GM13977 (cell line): ENCODE data around the gene PROX2.

ENCODE experiments used
- DNase-seq: peaks from one replicate; pipeline ENCODE4 v3.0.0; 2012; ENCODE audit warnings: low spot score
- CTCF ChIP-seq: IDR thresholded peaks from 2 replicates; pipeline ENCODE4 v1.5.1; 2012; ENCODE audit warnings: mild to moderate bottlenecking, control low read depth; ENCODE audit not compliant: insufficient read depth; ENCODE audit errors: extremely low read depth, missing control alignments
- in situ Hi-C: fragments of 300-500 bp; cut with MboI; formaldehyde crosslinking; loops from one replicate; pipeline ENCODE4 v1.12.0; 2022; ENCODE audit warnings: low sequenced_read_pairs, low pct_unique_long_range_greater_than_20kb, mixed read lengths, inconsistent platforms; ENCODE audit not compliant: unreplicated experiment

Gene PROX2

GRCh38 chr14:74888164-74889158 is 12.5 kb upstream of the PROX2 start:
- TF ChIP-seq CTCF = no peak
- no peak for DNase-seq
- in situ Hi-C loops = no loop called here

- no peak for TF ChIP-seq CTCF
- DNase-seq = no peak
- in situ Hi-C loops = no loop called here
Measured at GRCh38 chr14:74886001-74886400, 10.1 kb upstream of the PROX2 start.

- TF ChIP-seq CTCF = no peak
- in situ Hi-C loops = no loop called here
- peak; percentile 45 for DNase-seq
Measured at GRCh38 chr14:74882103-74882920, 6.4 kb upstream of the PROX2 start.

GRCh38 chr14:74881431-74882102 is 5.6 kb upstream of the PROX2 start, which contains the start of gene DLST:
DLST (plus strand) TSS chr14:74881916; CDS start chr14:74881954, 38 bp downstream.
- no peak for TF ChIP-seq CTCF
- in situ Hi-C loops = no loop called here
- peak; percentile 97 for DNase-seq

- in situ Hi-C loops = no loop called here
- TF ChIP-seq CTCF = no peak
- DNase-seq = no peak
Measured at GRCh38 chr14:74879427-74880182, 3.7 kb upstream of the PROX2 start.
